OCI-LY7 (cell line): ENCODE data around the gene TICRR. TPM values are rescaled to one million over a fixed set of nuclear protein-coding genes. Genes with fewer than 3 reads are reported as not detected.

Experiments
- BruUV-seq: library from RNA; stranded (reverse); fragments of 400-500 nt; replicated peaks from 2 replicates; lab custom pipeline; 2021; lab: Mats Ljungman, UMichigan
- CTCF ChIA-PET: fragments of 300-600 bp; sonication (Branson Sonifier 250); formaldehyde crosslinking; loops from one replicate; lab custom pipeline; 2022; ENCODE audit warnings: antibody characterized with exemption; ENCODE audit not compliant: unreplicated experiment; lab: Charles Lee
- POLR2A ChIA-PET: fragments of 300-600 bp; sonication (Branson Sonifier 250); formaldehyde crosslinking; loops from one replicate; lab custom pipeline; 2022; ENCODE audit warnings: antibody characterized with exemption; lab: Charles Lee
- DNase-seq: peaks from one replicate; pipeline ENCODE4 v3.0.0-alpha.2; 2015; ENCODE audit warnings: low spot score
- H2AFZ ChIP-seq: fragments of 200-600 bp; sonication (generic), shearing (Covaris generic); 2 replicates; pipeline ENCODE4 v1.6.1; 2014; ENCODE audit warnings: mild to moderate bottlenecking, antibody characterized with exemption, low read length, moderate library complexity
- H3K27ac ChIP-seq: fragments of 200-600 bp; sonication (generic); 2 replicates; pipeline ENCODE4 v1.5.1; 2014; ENCODE audit warnings: mixed run types, low read depth, mild to moderate bottlenecking, moderate library complexity, low read length, inconsistent platforms; ENCODE audit not compliant: poor library complexity, severe bottlenecking
- H3K36me3 ChIP-seq: fragments of 200-600 bp; sonication (generic); 2 replicates; pipeline ENCODE4 v1.6.1; 2014; ENCODE audit warnings: mild to moderate bottlenecking, antibody characterized with exemption, low read length, moderate library complexity, mixed read lengths; ENCODE audit not compliant: insufficient read depth
- H3K4me1 ChIP-seq: fragments of 200-600 bp; sonication (generic); 2 replicates; pipeline ENCODE4 v1.5.1; 2014; ENCODE audit warnings: mild to moderate bottlenecking, low read length; ENCODE audit not compliant: insufficient read depth, poor library complexity, severe bottlenecking
- H3K4me2 ChIP-seq: fragments of 200-600 bp; sonication (generic); 2 replicates; pipeline ENCODE4 v1.6.1; 2014; ENCODE audit warnings: mild to moderate bottlenecking, low read length
- H3K4me3 ChIP-seq: fragments of 200-600 bp; sonication (generic); 2 replicates; pipeline ENCODE4 v1.5.1; 2014; ENCODE audit warnings: mild to moderate bottlenecking, low read depth, low read length; ENCODE audit not compliant: poor library complexity, severe bottlenecking
- H3K79me2 ChIP-seq: fragments of 200-600 bp; sonication (generic); 2 replicates; pipeline ENCODE4 v1.6.1; 2016; ENCODE audit warnings: low read depth, mild to moderate bottlenecking, low read length, moderate library complexity, mixed read lengths; ENCODE audit not compliant: insufficient read depth
- H3K9me2 ChIP-seq: fragments of 200-600 bp; sonication (generic); 2 replicates; pipeline ENCODE4 v1.6.1; 2016; ENCODE audit warnings: mild to moderate bottlenecking, low read length, mixed read lengths; ENCODE audit not compliant: insufficient read depth
- H3K9me3 ChIP-seq: fragments of 200-600 bp; sonication (generic); 2 replicates; pipeline ENCODE4 v1.6.1; 2014; ENCODE audit warnings: mild to moderate bottlenecking, mixed run types, low read length, mixed read lengths
- H4K20me1 ChIP-seq: fragments of 200-600 bp; sonication (generic); 2 replicates; pipeline ENCODE4 v1.6.1; 2014; ENCODE audit warnings: mild to moderate bottlenecking, antibody characterized with exemption, low read length, moderate library complexity, mixed read lengths; ENCODE audit not compliant: insufficient read depth
- EZH2phosphoT487 ChIP-seq: fragments of 200-600 bp; sonication (generic); IDR thresholded peaks from 2 replicates; pipeline ENCODE4 v1.6.1; 2018; ENCODE audit warnings: low read depth, borderline replicate concordance, mild to moderate bottlenecking, mixed run types, antibody characterized with exemption, low read length, moderate library complexity, mixed read lengths
- intact Hi-C: fragments of 100-400 bp; cut with micrococcal nuclease; formaldehyde crosslinking; loops from one replicate; pipeline ENCODE4 v1.10.0; 2022; ENCODE audit not compliant: unreplicated experiment
- total RNA-seq, 2 experiments: library from RNA; depleted of rRNA in 1 of 2; stranded (reverse); fragments of >200 nt in 1 of 2; shearing (Covaris generic) in 1 of 2; gene quantifications; 2 replicates each; pipeline ENCODE4 v1.2.3, GENCODE V29; 2014 to 2022
- TF ChIP-seq, protein P1 (sequence below): fragments of 200-600 bp; sonication (generic); conservative IDR thresholded peaks from 2 replicates; pipeline ENCODE4 v1.5.1; 2014; ENCODE audit warnings: mild to moderate bottlenecking, antibody characterized with exemption, low read length, moderate library complexity, mixed read lengths

Gene TICRR
- total RNA-seq, 2 experiments from 2014 or later = 25.9 to 44.4 TPM

DNA sequence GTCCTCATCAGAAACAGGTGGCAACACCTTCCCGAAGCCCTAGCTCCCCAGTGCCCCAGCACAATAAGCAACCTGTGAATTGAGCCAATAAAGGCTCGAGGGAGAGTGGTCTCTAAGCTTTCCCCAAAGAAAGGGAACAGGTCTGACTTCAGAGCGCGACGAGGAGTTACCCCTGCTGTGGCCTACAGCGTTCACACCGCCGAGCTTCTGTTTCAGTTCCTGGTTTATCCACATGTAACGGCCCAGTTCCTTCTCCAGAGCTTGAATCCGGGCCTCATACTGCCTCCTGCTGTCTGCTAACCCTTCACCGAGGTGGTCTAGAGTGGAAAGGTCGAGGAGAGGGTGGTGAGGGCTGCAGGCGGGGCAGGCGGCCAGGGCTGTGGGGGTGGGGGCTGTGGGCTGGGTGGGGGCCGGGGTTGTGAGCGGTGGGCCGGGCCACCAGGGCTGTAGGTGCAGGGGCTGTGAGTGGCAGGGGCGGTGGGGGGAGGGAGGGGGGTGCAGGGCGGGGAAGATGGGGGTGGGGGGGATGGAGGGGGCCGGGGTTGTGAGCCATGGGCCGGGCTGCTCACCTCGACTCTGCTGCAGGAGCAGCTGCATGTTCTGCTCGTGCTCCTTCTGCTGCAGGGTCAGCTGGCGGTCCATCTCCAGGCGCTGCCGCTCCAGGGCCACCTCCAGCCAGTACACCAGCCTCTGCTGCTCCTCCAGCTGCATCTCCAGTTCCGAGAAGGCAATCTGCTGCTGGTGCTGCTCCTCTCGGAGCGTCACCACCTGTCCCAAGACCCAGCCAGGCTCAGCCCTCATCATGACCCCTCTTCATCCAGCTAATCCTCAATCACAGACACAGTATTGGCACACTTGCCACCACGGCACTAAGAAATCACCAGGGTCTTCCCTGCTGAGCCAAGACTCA lies 53.8 kb downstream of the TICRR start:
- TF ChIP-seq EZH2phosphoT487 = no peak
- TF ChIP-seq, protein P1, sequence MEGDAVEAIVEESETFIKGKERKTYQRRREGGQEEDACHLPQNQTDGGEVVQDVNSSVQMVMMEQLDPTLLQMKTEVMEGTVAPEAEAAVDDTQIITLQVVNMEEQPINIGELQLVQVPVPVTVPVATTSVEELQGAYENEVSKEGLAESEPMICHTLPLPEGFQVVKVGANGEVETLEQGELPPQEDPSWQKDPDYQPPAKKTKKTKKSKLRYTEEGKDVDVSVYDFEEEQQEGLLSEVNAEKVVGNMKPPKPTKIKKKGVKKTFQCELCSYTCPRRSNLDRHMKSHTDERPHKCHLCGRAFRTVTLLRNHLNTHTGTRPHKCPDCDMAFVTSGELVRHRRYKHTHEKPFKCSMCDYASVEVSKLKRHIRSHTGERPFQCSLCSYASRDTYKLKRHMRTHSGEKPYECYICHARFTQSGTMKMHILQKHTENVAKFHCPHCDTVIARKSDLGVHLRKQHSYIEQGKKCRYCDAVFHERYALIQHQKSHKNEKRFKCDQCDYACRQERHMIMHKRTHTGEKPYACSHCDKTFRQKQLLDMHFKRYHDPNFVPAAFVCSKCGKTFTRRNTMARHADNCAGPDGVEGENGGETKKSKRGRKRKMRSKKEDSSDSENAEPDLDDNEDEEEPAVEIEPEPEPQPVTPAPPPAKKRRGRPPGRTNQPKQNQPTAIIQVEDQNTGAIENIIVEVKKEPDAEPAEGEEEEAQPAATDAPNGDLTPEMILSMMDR = no peak
- POLR2A ChIA-PET = interaction anchor here (1.1 kb wide), 1 partner anchor 17 kb away, joined by 3 read pairs; no protein-coding TSS in a partner anchor

DNA sequence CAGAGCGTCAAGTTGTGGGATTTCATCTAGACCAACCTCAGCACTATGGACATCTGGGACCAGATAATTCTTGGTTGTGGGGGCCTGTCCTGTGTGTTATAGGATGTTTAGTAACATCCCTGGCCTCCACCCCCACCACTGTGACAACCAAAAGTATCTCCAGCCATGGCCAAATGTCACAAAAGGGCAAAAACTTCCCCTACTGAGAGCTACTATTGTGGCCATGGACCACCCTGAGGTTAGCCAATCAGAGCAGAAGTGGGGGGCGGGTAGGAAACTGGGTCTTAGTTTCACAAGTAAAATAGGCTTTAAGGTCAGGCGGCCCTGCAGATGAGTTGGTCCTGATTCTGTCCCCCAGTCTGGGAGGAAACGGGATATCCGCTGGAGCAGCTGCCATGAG lies 54.6 kb downstream of the TICRR start:
- no peak for TF ChIP-seq EZH2phosphoT487
- TF ChIP-seq, protein P1 = no peak
- H3K27ac ChIP-seq = no peak overlapping the region
- intact Hi-C loops = no loop called here
- H4K20me1 ChIP-seq = no peaks in the 10 kb centered on the region
- no peaks in the 10 kb centered on the region for H3K4me1 ChIP-seq
- no peaks in the 10 kb centered on the region for H3K79me2 ChIP-seq
- no peak overlapping the region for H3K4me3 ChIP-seq
- no peaks in the 10 kb centered on the region for H3K9me3 ChIP-seq
- H3K36me3 ChIP-seq = peaks cover 76% of the 10 kb centered on the region
- ChIA-PET CTCF (interaction anchor here (0.6 kb wide), 1 partner anchor 1338 kb away, joined by 3 read pairs; no protein-coding TSS in a partner anchor), POLR2A (no interaction called here)
- no TSS peak for BruUV-seq
- H3K4me2 ChIP-seq = no peak overlapping the region
- no peaks in the 10 kb centered on the region for H3K9me2 ChIP-seq
- no peak overlapping the region for H2AFZ ChIP-seq
- no peak for DNase-seq

More for the DNA sequence above, 53.8 kb downstream of the TICRR start:
- BruUV-seq = no TSS peak
- CTCF ChIA-PET = interaction anchor here (0.6 kb wide), 1 partner anchor 1337 kb away, joined by 3 read pairs; no protein-coding TSS in a partner anchor
- H3K4me1 ChIP-seq = no peaks in the 10 kb centered on the region
- intact Hi-C loops = no loop called here
- no peaks in the 10 kb centered on the region for H3K9me2 ChIP-seq
- H3K27ac ChIP-seq = no peak overlapping the region
- H4K20me1 ChIP-seq = no peaks in the 10 kb centered on the region
- no peaks in the 10 kb centered on the region for H3K9me3 ChIP-seq
- H3K36me3 ChIP-seq = peaks cover 84% of the 10 kb centered on the region
- no peaks in the 10 kb centered on the region for H3K79me2 ChIP-seq
- DNase-seq = no peak
- no peak overlapping the region for H3K4me2 ChIP-seq
- no peak overlapping the region for H3K4me3 ChIP-seq
- H2AFZ ChIP-seq = no peak overlapping the region

DNA sequence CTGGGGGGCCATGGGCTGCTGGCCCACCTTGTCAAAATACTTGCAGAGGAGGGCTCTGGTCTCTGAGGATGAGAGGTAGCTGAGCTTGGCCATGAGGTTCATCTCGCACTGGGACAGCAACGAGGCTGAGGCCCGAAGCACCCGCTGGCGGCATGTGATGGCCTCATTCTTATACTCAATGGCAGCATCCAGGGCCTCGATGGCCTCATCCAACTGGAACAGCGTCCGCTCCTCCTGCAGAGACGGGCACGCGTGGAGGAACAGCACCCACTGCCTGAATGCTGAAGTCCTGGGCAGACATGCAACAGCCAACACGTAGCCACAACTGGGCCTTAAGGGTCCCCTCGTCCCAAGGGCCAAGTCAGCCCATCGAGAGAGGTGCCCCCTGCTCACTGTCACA lies 55.0 kb downstream of the TICRR start:
- POLR2A ChIA-PET = no interaction called here
- no peak for DNase-seq
- Histone ChIP-seq H3K4me1 (no peaks in the 10 kb centered on the region), H3K4me3 (no peak overlapping the region), H3K36me3 (peaks cover 72% of the 10 kb centered on the region), H3K79me2 (no peaks in the 10 kb centered on the region), H3K4me2 (no peak overlapping the region), H4K20me1 (no peaks in the 10 kb centered on the region), H3K9me3 (no peaks in the 10 kb centered on the region), H3K9me2 (no peaks in the 10 kb centered on the region), H3K27ac (no peak overlapping the region), H2AFZ (no peak overlapping the region)
- CTCF ChIA-PET = no interaction called here
- intact Hi-C loops = no loop called here
- BruUV-seq = no TSS peak
- TF ChIP-seq EZH2phosphoT487 = no peak
- TF ChIP-seq, protein P1 = no peak
